ENCODE measurements around the gene PALM3.

Gene PALM3, protein sequence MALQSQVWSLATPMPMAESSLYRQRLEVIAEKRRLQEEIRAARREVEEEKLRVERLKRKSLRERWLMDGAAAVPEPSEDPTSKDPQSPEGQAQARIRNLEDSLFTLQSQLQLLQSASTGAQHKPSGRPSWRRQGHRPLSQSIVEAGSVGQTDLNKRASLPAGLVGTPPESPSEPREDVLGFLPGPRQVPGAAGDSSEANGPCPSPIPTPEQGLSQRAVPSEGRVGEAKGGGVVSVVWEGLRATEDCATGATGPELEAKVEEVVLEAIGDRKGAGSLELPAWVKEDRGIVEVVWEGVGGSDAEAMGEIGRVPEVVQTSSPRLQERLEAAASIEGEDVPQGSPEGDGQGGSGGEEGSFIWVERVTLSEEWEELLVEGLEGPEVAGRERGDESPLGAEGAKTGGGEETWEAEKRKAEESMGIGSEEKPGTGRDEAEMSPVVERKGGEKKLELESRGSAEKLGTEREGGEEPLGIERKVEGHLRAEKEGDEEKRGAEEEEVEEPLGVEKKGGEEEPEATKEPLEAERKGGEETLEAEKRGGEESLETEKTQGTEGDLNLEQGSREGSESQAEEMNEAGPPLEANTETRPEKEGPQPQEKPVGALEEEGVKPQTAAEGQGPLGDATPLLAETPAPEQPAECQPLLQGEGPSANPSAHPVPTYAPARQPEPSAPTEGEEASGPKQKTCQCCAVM

DNA sequence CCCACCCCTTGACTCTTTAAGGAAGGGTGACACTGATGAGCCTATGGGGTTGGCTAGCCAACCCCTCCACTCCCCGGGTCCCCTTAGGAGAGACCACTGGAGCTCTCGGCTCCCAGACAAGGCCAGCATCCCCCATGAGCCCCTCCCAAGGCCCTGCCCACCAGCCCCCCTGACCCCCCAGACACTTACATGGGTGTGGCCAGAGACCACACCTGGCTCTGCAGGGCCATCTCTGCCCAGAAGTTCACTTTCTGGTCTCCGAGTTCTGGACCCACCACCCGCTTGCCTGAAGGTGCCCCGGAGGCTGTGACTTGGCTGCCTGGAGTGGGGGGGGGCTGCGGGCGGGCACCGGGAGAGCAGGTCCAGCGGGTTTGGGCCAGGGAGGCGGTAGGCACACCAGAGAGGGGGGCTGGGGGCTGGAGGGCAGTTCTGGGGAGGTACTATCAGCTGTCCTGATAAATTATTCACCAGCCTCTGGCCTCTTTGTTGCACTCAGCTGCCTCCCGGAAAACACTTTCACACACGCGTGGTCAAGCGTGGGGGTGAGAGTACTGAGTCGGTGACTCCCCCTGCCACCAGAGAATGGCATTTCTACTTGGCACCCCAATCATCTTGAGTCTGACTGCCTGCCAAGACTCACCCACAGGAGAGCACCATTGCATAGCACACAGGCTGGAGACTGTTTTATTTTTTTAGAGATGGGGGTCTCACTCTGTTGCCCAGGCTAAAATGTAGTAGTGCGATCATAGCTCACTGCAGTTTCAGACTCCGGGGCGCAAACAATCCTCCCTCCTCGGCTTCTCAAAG lies at the start of gene PALM3:
PALM3 (minus strand) TSS at position 326 of the 807 bp plus-strand sequence; CDS start at position 230, 96 bp downstream.
- TF ChIP-seq, protein P1, sequence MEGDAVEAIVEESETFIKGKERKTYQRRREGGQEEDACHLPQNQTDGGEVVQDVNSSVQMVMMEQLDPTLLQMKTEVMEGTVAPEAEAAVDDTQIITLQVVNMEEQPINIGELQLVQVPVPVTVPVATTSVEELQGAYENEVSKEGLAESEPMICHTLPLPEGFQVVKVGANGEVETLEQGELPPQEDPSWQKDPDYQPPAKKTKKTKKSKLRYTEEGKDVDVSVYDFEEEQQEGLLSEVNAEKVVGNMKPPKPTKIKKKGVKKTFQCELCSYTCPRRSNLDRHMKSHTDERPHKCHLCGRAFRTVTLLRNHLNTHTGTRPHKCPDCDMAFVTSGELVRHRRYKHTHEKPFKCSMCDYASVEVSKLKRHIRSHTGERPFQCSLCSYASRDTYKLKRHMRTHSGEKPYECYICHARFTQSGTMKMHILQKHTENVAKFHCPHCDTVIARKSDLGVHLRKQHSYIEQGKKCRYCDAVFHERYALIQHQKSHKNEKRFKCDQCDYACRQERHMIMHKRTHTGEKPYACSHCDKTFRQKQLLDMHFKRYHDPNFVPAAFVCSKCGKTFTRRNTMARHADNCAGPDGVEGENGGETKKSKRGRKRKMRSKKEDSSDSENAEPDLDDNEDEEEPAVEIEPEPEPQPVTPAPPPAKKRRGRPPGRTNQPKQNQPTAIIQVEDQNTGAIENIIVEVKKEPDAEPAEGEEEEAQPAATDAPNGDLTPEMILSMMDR (conservative IDR thresholded peaks at IDR 0.05): no peak
- no peak for TF ChIP-seq ZFX (IDR thresholded peaks at IDR 0.05)

DNA sequence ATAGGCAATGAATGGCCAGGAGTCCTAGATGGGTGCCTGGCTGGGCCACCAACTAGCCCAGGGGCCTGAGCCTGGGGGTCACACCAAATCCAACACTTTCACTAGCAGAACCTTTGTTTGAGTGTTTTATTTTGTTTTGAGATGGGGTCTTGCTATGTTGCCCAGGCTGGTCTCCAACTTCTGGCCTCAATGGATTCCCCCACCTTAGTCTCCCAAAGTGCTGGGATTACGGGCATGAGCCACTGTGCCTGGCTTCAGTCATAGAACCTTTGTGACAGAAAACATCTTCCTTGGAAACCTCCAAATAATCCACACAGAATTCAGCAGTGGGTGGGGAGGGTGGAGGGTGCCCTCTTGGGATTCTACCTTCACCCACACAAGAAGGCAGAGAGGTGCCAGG lies 49.6 kb upstream of the PALM3 start:
- no peak overlapping the region for H3K27ac ChIP-seq
- TF ChIP-seq, protein P1 (conservative IDR thresholded peaks at IDR 0.05): no peak
- no peak for TF ChIP-seq ZFX (IDR thresholded peaks at IDR 0.05)

More for the DNA sequence above, at the start of gene PALM3:
- H3K27ac ChIP-seq: no peak within 1 kb of the TSS

DNA sequence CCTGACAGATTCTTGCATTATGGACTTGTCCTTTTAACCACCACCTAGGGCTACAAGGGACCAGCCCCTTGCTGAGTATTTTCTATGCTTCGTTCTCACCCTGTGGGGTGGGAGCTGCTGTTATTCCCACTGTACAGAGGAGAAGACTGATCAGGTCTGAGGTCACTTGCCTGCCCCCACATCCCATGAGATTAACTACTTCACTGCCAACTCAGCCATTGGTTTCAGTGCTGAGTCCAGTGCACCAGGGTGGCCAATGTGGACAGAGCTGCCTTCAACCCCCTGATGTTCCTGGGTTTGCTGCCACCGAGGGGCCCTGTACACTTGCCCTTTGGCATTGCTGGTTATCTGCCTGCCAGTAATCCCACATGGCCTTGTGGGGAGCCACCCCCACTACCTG lies 48.8 kb upstream of the PALM3 start:
- TF ChIP-seq, protein P1 (conservative IDR thresholded peaks at IDR 0.05): no peak
- TF ChIP-seq ZFX (IDR thresholded peaks at IDR 0.05): no peak
- no peak overlapping the region for H3K27ac ChIP-seq

DNA sequence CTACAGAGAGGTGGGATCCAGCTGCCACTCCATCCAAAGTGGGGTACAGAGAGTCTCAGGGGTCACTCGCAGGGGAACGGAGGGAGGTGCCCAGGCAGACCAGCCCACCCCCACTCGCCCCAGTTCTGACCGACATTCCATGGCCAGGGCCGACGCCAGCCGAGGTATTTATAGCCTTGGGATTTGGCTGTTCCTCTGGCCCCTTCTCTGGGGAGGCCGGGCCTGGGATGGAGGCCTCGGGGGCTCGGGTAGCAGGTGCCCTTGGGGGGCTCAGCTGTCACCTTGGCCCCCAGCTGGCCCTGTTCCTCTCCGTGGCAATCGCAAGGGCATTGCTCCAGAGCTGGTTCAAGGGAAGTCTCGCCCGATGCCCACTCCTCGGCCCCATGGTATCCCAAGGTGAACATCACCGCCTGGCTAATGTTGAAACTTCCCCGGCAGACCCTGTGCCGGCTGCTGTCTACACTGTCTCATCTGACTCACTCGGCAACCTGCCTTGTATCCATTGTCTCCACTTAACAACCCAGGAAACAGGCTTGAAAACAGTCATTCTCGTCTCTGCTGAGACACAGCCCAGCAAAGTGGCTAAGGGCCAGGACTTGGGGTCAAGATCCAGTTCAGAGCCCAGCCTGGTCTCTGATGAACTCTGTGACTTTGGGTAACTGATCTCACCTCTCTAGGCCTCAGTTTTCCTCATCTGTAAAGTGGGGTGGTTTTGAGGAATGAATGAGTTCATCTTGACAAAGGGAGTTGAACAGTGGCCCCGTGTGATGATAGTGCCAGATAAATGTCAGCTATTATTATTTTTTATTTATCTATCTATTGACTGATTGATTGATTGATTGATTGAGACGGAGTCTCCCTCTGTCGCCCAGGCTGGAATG lies 45.9 kb upstream of the PALM3 start:
- H3K27ac ChIP-seq: no peak overlapping the region
- no peak for TF ChIP-seq ZFX (IDR thresholded peaks at IDR 0.05)
- TF ChIP-seq, protein P1 (conservative IDR thresholded peaks at IDR 0.05): no peak

DNA sequence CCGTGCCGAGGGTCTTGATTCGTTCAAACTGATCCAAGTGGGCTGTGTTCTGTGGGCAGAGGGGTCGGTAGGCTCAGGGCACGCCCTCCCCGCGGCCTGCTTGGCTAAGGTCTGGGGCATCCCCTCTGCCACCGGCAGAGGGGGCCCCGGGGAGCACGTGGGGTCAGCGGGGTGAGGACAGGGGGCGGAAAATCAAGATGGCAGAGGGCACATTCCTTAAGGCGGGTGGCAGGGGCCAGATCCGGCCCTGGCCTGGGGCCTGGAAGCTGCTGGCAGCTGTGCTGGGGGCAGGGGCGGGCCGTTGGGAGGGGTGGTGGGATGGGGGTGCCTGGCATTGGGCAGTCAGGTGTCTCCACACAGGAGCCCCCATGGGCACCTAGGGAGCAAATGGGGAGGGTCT lies 45.0 kb upstream of the PALM3 start:
- TF ChIP-seq ZFX (IDR thresholded peaks at IDR 0.05): no peak
- TF ChIP-seq, protein P1 (conservative IDR thresholded peaks at IDR 0.05): no peak
- no peak overlapping the region for H3K27ac ChIP-seq

DNA sequence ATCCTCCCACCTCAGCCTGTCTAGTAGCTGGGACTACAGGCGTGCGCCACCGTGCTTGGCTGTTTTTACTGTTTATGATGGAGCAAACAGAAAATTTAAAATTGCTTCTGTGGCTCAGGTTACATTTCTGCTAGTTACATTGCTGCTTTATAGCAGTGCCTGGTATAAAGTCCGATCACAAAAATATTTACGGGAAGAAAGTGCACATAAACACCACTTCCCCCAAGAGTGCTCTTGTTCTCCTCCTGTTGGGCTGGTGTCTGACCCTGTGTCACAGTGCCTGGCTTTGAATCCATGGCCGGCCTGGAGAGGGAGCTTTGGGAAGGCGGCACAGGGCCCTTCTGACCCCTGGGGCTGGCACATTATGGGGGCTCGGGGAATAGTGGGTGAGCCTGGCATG lies 43.8 kb upstream of the PALM3 start:
- no peak overlapping the region for H3K27ac ChIP-seq
- TF ChIP-seq ZFX (IDR thresholded peaks at IDR 0.05): no peak
- TF ChIP-seq, protein P1 (conservative IDR thresholded peaks at IDR 0.05): no peak

Data from C4-2B (cell line).